Neural progenitor cell (in vitro differentiated cells): ENCODE results near the gene GABRG3. TPM values are rescaled to one million over a fixed set of nuclear protein-coding genes. Genes with fewer than 3 reads are reported as not detected.

Experiments
- DNase-seq: peaks from one replicate; pipeline ENCODE4 v3.0.0-alpha.2; 2016; ENCODE audit warnings: low spot score
- H2AFZ ChIP-seq: fragments of 200-600 bp; sonication (generic); replicated peaks from 2 replicates; pipeline ENCODE4 v1.6.1; 2016; ENCODE audit warnings: antibody characterized with exemption
- H3F3A ChIP-seq: fragments of 200-600 bp; sonication (generic); 2 replicates; pipeline ENCODE4 v1.6.1; 2016; ENCODE audit warnings: antibody characterized with exemption, low read depth
- H3K27ac ChIP-seq: fragments of 200-600 bp; sonication (generic); 2 replicates; pipeline ENCODE4 v1.5.1; 2016; ENCODE audit warnings: mild to moderate bottlenecking
- H3K27me3 ChIP-seq: fragments of 200-600 bp; sonication (generic); 2 replicates; pipeline ENCODE4 v1.6.1; 2016; ENCODE audit warnings: mild to moderate bottlenecking, moderate library complexity
- H3K36me3 ChIP-seq: fragments of 200-600 bp; sonication (generic); 2 replicates; pipeline ENCODE4 v1.5.1; 2016
- H3K4me1 ChIP-seq: fragments of 200-600 bp; sonication (generic); 2 replicates; pipeline ENCODE4 v1.6.1; 2016; ENCODE audit warnings: mixed run types
- H3K4me2 ChIP-seq: fragments of 200-600 bp; sonication (generic); 2 replicates; pipeline ENCODE4 v1.6.1; 2016
- H3K4me3 ChIP-seq: fragments of 200-600 bp; sonication (generic); 2 replicates; pipeline ENCODE4 v1.5.1; 2016
- H3K79me2 ChIP-seq: fragments of 200-600 bp; sonication (generic); 2 replicates; pipeline ENCODE4 v1.6.1; 2016; ENCODE audit warnings: low read depth
- H3K9ac ChIP-seq: fragments of 200-600 bp; sonication (generic); 2 replicates; pipeline ENCODE4 v1.6.1; 2016
- H3K9me3 ChIP-seq: fragments of 200-600 bp; sonication (generic); 2 replicates; pipeline ENCODE4 v1.5.1; 2016; ENCODE audit warnings: low read depth
- H4K20me1 ChIP-seq: fragments of 200-600 bp; sonication (generic); 2 replicates; pipeline ENCODE4 v1.6.1; 2016; ENCODE audit warnings: low read depth
- H3K27ac Mint-ChIP-seq: 3 replicates; pipeline ENCODE4 v1.8.0; 2021; ENCODE audit warnings: mixed read lengths
- H3K27me3 Mint-ChIP-seq: 2 replicates; pipeline ENCODE4 v1.8.0; 2022; ENCODE audit warnings: low read depth, mild to moderate bottlenecking, inconsistent platforms, moderate library complexity, mixed read lengths; ENCODE audit not compliant: insufficient read depth
- H3K36me3 Mint-ChIP-seq: 3 replicates; pipeline ENCODE4 v1.8.0; 2021; ENCODE audit warnings: mixed read lengths
- H3K4me1 Mint-ChIP-seq: 3 replicates; pipeline ENCODE4 v1.8.0; 2021; ENCODE audit warnings: mixed read lengths
- H3K4me3 Mint-ChIP-seq: 3 replicates; pipeline ENCODE4 v1.8.0; 2021; ENCODE audit warnings: mild to moderate bottlenecking, moderate library complexity, mixed read lengths
- H3K9me3 Mint-ChIP-seq: 3 replicates; pipeline ENCODE4 v1.8.0; 2020; ENCODE audit warnings: mixed read lengths
- EZH2 ChIP-seq: fragments of 200-600 bp; sonication (generic); IDR thresholded peaks from 2 replicates; pipeline ENCODE4 v1.6.1; 2017; ENCODE audit warnings: antibody characterized with exemption, mild to moderate bottlenecking, moderate library complexity
- EZH2phosphoT487 ChIP-seq: fragments of 200-600 bp; sonication (generic); IDR thresholded peaks from 2 replicates; pipeline ENCODE4 v1.6.1; 2017; ENCODE audit warnings: antibody characterized with exemption
- total RNA-seq: library from RNA; depleted of rRNA; stranded (reverse); fragments of >200 nt; gene quantifications from 2 replicates; pipeline ENCODE4 v1.2.3, GENCODE V29; 2015; ENCODE audit warnings: low replicate concordance
- TF ChIP-seq, protein P1 (sequence below): fragments of 200-600 bp; sonication (generic); IDR thresholded peaks from 2 replicates; pipeline ENCODE4 v1.5.1; 2017; ENCODE audit warnings: antibody characterized with exemption, mild to moderate bottlenecking

GABRG3 gene
- total RNA-seq, 1 donor from 2014 or later: 3.4 TPM

GRCh38 chr15:27064080-27064479 is 93.1 kb downstream of the GABRG3 start:
- no peak overlapping the region for H2AFZ ChIP-seq
- no peak overlapping the region for H3K27ac ChIP-seq
- H3K27ac Mint-ChIP-seq: no peak overlapping the region
- H3F3A ChIP-seq: no peaks in the 10 kb centered on the region
- no peaks in the 10 kb centered on the region for H4K20me1 ChIP-seq
- no peak overlapping the region for H3K4me3 ChIP-seq
- no peaks in the 10 kb centered on the region for H3K27me3 Mint-ChIP-seq
- H3K4me1 Mint-ChIP-seq: peaks cover 8% of the 10 kb centered on the region
- no peak for DNase-seq
- no peaks in the 10 kb centered on the region for H3K36me3 Mint-ChIP-seq
- H3K9ac ChIP-seq: no peak overlapping the region
- H3K79me2 ChIP-seq: no peaks in the 10 kb centered on the region
- H3K4me3 Mint-ChIP-seq: no peak overlapping the region
- no peaks in the 10 kb centered on the region for H3K9me3 ChIP-seq
- no peak overlapping the region for H3K4me2 ChIP-seq
- H3K4me1 ChIP-seq: no peaks in the 10 kb centered on the region
- TF ChIP-seq EZH2: no peak
- no peak for TF ChIP-seq EZH2phosphoT487
- TF ChIP-seq, protein P1, sequence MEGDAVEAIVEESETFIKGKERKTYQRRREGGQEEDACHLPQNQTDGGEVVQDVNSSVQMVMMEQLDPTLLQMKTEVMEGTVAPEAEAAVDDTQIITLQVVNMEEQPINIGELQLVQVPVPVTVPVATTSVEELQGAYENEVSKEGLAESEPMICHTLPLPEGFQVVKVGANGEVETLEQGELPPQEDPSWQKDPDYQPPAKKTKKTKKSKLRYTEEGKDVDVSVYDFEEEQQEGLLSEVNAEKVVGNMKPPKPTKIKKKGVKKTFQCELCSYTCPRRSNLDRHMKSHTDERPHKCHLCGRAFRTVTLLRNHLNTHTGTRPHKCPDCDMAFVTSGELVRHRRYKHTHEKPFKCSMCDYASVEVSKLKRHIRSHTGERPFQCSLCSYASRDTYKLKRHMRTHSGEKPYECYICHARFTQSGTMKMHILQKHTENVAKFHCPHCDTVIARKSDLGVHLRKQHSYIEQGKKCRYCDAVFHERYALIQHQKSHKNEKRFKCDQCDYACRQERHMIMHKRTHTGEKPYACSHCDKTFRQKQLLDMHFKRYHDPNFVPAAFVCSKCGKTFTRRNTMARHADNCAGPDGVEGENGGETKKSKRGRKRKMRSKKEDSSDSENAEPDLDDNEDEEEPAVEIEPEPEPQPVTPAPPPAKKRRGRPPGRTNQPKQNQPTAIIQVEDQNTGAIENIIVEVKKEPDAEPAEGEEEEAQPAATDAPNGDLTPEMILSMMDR: no peak
- no peaks in the 10 kb centered on the region for H3K27me3 ChIP-seq
- no peaks in the 10 kb centered on the region for H3K36me3 ChIP-seq
- peaks cover 20% of the 10 kb centered on the region for H3K9me3 Mint-ChIP-seq

- Histone ChIP-seq H3K27me3 (no peaks in the 10 kb centered on the region), H3K36me3 (no peaks in the 10 kb centered on the region), H3K79me2 (no peaks in the 10 kb centered on the region), H3K9me3 (no peaks in the 10 kb centered on the region), H3F3A (no peaks in the 10 kb centered on the region), H4K20me1 (no peaks in the 10 kb centered on the region), H3K9ac (no peak overlapping the region), H3K27ac (no peak overlapping the region), H2AFZ (no peak overlapping the region), H3K4me3 (no peak overlapping the region), H3K4me2 (no peak overlapping the region), H3K4me1 (no peaks in the 10 kb centered on the region)
- DNase-seq: no peak
- H3K4me1 Mint-ChIP-seq: peaks cover 13% of the 10 kb centered on the region
- H3K27ac Mint-ChIP-seq: no peak overlapping the region
- no peaks in the 10 kb centered on the region for H3K27me3 Mint-ChIP-seq
- no peak overlapping the region for H3K4me3 Mint-ChIP-seq
- peaks cover 24% of the 10 kb centered on the region for H3K9me3 Mint-ChIP-seq
- no peaks in the 10 kb centered on the region for H3K36me3 Mint-ChIP-seq
- no peak for TF ChIP-seq EZH2
- no peak for TF ChIP-seq EZH2phosphoT487
- TF ChIP-seq, protein P1: no peak
Measured at GRCh38 chr15:27065151-27065550, 94.2 kb downstream of the GABRG3 start.

- Mint-ChIP-seq H3K4me3 (no peak overlapping the region), H3K4me1 (peaks cover 18% of the 10 kb centered on the region), H3K27me3 (no peaks in the 10 kb centered on the region), H3K36me3 (no peaks in the 10 kb centered on the region), H3K9me3 (peaks cover 24% of the 10 kb centered on the region), H3K27ac (no peak overlapping the region)
- no peak for DNase-seq
- Histone ChIP-seq H3K4me2 (no peak overlapping the region), H3K4me3 (no peak overlapping the region), H3K9ac (no peak overlapping the region), H3K27me3 (no peaks in the 10 kb centered on the region), H3K36me3 (no peaks in the 10 kb centered on the region), H3F3A (no peaks in the 10 kb centered on the region), H3K4me1 (peaks cover 2% of the 10 kb centered on the region), H4K20me1 (no peaks in the 10 kb centered on the region), H2AFZ (no peak overlapping the region), H3K27ac (no peak overlapping the region), H3K9me3 (no peaks in the 10 kb centered on the region), H3K79me2 (no peaks in the 10 kb centered on the region)
- TF ChIP-seq, protein P1: no peak
- TF ChIP-seq EZH2phosphoT487 (no peak), EZH2 (no peak)
Measured at GRCh38 chr15:27065785-27066184, 94.8 kb downstream of the GABRG3 start.
